ENCODE data around the gene CRTC3.
"Not testable (repeated sequence)": the region's sequence is repeated elsewhere in the genome, so short reads cannot be mapped to it uniquely, and the experiment has no call there.

Gene CRTC3

GRCh38 chr15:90680371-90680935 lies 150.7 kb downstream of the CRTC3 start:
- DNase-seq (ENCODE audit: low spot score), result no peak

GRCh38 chr15:90681056-90681455 lies 151.3 kb downstream of the CRTC3 start:
- DNase-seq (ENCODE audit: low spot score), result no peak

- DNase-seq (ENCODE audit: low spot score), result no peak
Measured at GRCh38 chr15:90681480-90681879, 151.8 kb downstream of the CRTC3 start.

GRCh38 chr15:90683371-90683770 lies 153.6 kb downstream of the CRTC3 start:
- no peak for DNase-seq (ENCODE audit: low spot score)

- no peak for DNase-seq (ENCODE audit: low spot score)
Measured at GRCh38 chr15:90683876-90684275, 154.2 kb downstream of the CRTC3 start.

- DNase-seq (ENCODE audit: low spot score), result no peak
Measured at GRCh38 chr15:90684281-90684680, 154.6 kb downstream of the CRTC3 start.

- DNase-seq (ENCODE audit: low spot score), result no peak
Measured at GRCh38 chr15:90685591-90686434, 156.1 kb downstream of the CRTC3 start.

GRCh38 chr15:90686435-90687218 lies 156.9 kb downstream of the CRTC3 start:
- no peak for DNase-seq (ENCODE audit: low spot score)

- DNase-seq (ENCODE audit: low spot score), result not testable (repeated sequence)
Measured at GRCh38 chr15:90689326-90689961, 159.7 kb downstream of the CRTC3 start.

- DNase-seq (ENCODE audit: low spot score), result no peak
Measured at GRCh38 chr15:90690585-90690984, 160.9 kb downstream of the CRTC3 start.

- DNase-seq (ENCODE audit: low spot score), result no peak
Measured at GRCh38 chr15:90691369-90691768, 161.6 kb downstream of the CRTC3 start.

GRCh38 chr15:90691982-90692773 lies 162.5 kb downstream of the CRTC3 start:
- DNase-seq (ENCODE audit: low spot score), result no peak
